A375 (cell line): ENCODE measurements around the gene FRAS1. TPM values are rescaled to one million over a fixed set of nuclear protein-coding genes. Genes with fewer than 3 reads are reported as not detected.

Source experiments
- small RNA-seq: library from RNA; depleted of rRNA; stranded (forward); fragments of <200 nt; gene quantifications from one replicate; pipeline ENCODE3, GENCODE V24; 2014
- total RNA-seq: library from RNA; depleted of rRNA; stranded (reverse); fragments of >200 nt; shearing (Covaris generic); gene quantifications from 2 replicates; pipeline ENCODE4 v1.2.3, GENCODE V29; 2014; rRNA removed

The FRAS1 gene, protein sequence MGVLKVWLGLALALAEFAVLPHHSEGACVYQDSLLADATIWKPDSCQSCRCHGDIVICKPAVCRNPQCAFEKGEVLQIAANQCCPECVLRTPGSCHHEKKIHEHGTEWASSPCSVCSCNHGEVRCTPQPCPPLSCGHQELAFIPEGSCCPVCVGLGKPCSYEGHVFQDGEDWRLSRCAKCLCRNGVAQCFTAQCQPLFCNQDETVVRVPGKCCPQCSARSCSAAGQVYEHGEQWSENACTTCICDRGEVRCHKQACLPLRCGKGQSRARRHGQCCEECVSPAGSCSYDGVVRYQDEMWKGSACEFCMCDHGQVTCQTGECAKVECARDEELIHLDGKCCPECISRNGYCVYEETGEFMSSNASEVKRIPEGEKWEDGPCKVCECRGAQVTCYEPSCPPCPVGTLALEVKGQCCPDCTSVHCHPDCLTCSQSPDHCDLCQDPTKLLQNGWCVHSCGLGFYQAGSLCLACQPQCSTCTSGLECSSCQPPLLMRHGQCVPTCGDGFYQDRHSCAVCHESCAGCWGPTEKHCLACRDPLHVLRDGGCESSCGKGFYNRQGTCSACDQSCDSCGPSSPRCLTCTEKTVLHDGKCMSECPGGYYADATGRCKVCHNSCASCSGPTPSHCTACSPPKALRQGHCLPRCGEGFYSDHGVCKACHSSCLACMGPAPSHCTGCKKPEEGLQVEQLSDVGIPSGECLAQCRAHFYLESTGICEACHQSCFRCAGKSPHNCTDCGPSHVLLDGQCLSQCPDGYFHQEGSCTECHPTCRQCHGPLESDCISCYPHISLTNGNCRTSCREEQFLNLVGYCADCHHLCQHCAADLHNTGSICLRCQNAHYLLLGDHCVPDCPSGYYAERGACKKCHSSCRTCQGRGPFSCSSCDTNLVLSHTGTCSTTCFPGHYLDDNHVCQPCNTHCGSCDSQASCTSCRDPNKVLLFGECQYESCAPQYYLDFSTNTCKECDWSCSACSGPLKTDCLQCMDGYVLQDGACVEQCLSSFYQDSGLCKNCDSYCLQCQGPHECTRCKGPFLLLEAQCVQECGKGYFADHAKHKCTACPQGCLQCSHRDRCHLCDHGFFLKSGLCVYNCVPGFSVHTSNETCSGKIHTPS (N-terminal part only)
- 0.85 and 1.4 TPM in 2 replicates for total RNA-seq

DNA sequence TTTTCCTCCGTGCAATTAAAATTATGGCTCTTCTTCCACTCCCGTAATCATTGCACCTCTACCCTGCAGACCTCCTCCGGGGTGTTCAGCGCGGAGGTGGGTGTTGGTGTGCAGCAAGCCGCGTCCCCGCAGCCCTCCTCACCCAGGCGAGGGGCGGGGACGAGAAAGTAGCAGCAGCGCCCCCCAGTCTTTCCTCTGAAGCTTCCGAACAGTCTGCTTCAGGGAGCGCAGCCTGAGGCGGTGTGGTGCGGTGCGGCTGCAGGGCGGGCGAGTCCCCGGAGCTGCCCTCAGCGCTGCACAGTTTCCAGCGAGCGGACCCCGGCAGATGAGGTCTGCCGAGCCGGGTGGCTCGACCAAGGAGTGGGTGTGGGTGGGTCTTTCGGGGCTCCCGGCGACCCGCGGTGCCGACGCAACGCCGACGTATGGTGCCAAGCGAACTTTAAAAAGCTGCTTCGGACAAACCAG lies at the start of gene FRAS1:
Gene FRAS1 (plus strand): TSS at position 189 of the 465 bp plus-strand sequence. CDS start 687 bp downstream, outside the sequence.

DNA sequence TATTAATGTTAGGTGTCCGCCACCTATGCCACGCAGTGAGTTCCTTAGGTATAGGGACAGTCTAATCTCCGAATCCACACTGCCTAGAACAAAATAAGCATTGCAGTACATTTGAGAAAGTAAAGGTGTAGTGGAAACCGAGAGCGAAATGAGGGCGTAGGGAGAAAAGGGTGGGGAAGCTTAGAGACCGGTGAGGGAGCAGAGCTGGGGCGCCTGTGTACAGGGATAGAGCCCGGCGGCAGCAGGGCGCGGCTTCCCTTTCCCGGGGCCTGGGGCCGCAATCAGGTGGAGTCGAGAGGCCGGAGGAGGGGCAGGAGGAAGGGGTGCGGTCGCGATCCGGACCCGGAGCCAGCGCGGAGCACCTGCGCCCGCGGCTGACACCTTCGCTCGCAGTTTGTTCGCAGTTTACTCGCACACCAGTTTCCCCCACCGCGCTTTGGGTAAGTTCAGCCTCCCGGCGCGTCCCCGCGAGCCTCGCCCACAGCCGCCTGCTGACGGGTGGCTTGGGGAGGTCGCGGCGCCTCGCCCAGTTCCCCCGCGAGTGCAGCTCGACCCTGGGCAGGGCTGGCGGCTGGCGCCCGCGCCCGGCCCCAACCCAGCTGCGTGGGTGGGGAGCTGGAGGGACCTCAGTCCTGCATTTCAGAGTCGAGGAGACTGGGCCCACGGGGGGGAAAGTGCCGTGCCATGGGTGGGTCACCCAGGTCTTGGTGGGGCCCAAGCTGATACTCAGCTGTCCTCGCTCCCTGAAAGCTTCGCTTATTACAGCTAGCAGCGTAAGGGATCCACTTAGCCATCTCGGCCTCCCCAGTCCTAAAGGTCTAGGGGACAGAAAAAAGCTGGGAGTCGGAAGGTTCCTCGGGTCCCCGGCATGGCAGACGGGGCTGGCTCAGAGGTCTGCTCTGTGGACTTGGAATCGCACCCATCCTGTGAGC lies 494.6 kb downstream of the FRAS1 start, which contains the start of gene ANXA3:
Gene ANXA3 (plus strand): TSS at position 351 of the 932 bp plus-strand sequence. CDS start 2,704 bp downstream, outside the sequence.

Small RNA genes within 50 kb of the gene (small RNA-seq; reads per million reads assigned to genes)
- gene AC114801.3, result not detected

Other genes starting within 250 kb of the FRAS1 start
- gene CNOT6L, start 238.0 kb upstream of the FRAS1 start, total RNA-seq, result 4.5 and 7.2 TPM in 2 replicates
- gene MRPL1, start 194.5 kb upstream of the FRAS1 start, total RNA-seq, result 24.5 and 27.1 TPM in 2 replicates